Head of caudate nucleus (tissue), 42 donors: ENCODE results near the gene EXD3.
"Not testable (repeated sequence)": the region's sequence is repeated elsewhere in the genome, so short reads cannot be mapped to it uniquely, and the experiment has no call there.

Source experiments
- DNase-seq, 42 donors: peaks; one replicate each; pipeline versions ENCODE4 v3.0.0 to v3.0.0-alpha.2; 2020 to 2021; ENCODE audit warnings: mixed read lengths in 7 of 42
- intact Hi-C: fragments of 100-400 bp; cut with DNase I; formaldehyde crosslinking; loops from one replicate; pipeline ENCODE4 v1.15.0; 2022

EXD3 gene

GRCh38 chr9:137422604-137423513 is at the start of gene EXD3, which contains the start of gene NOXA1:
Gene EXD3, minus strand, starts transcription at chr9:137423162. Its CDS starts 27,805 bp downstream, at chr9:137395357.
Gene NOXA1, plus strand, starts transcription at chr9:137423393. Its CDS starts 137 bp downstream, at chr9:137423530.
- intact Hi-C loops, result loop anchor here (10.0 kb wide), 1 partner anchor 118 kb away; the partner anchor contains the start of gene NRARP
- DNase-seq, result peak; percentile 66 to 95 (median 89)

GRCh38 chr9:137470785-137471184 is 47.8 kb upstream of the EXD3 start:
- intact Hi-C loops, result no loop called here
- no peak for DNase-seq

- intact Hi-C loops, result no loop called here
- DNase-seq, result no peak
Measured at GRCh38 chr9:137467896-137468295, 44.9 kb upstream of the EXD3 start.

GRCh38 chr9:137467161-137467581 is 44.2 kb upstream of the EXD3 start:
- intact Hi-C loops, result no loop called here
- no peak for DNase-seq

- intact Hi-C loops, result not testable (repeated sequence)
- DNase-seq, result peak in 1 of 42 donors; percentile 23
Measured at GRCh38 chr9:137466389-137467085, 43.6 kb upstream of the EXD3 start.

- intact Hi-C loops, result no loop called here
- peak in 1 of 42 donors; percentile 27 for DNase-seq
Measured at GRCh38 chr9:137465720-137466388, 42.9 kb upstream of the EXD3 start.

- no peak for DNase-seq
- intact Hi-C loops, result no loop called here
Measured at GRCh38 chr9:137465000-137465719, 42.2 kb upstream of the EXD3 start.

- intact Hi-C loops, result no loop called here
Measured at GRCh38 chr9:137464291-137464999, 41.5 kb upstream of the EXD3 start.

GRCh38 chr9:137463931-137464290 is 40.9 kb upstream of the EXD3 start:
- DNase-seq, result peak in 1 of 42 donors; percentile 4
- intact Hi-C loops, result no loop called here

More at GRCh38 chr9:137464291-137464999, 41.5 kb upstream of the EXD3 start:
- no peak for DNase-seq

GRCh38 chr9:137462986-137463930 is 40.3 kb upstream of the EXD3 start:
- DNase-seq, result peak in 1 of 42 donors; percentile 2
- intact Hi-C loops, result no loop called here

GRCh38 chr9:137462396-137462985 is 39.5 kb upstream of the EXD3 start:
- peak in 1 of 42 donors; percentile 4 for DNase-seq
- intact Hi-C loops, result no loop called here

GRCh38 chr9:137461663-137462395 is 38.9 kb upstream of the EXD3 start:
- DNase-seq, result peak in 1 of 42 donors; percentile 4
- intact Hi-C loops, result no loop called here

GRCh38 chr9:137461316-137461662 is 38.3 kb upstream of the EXD3 start:
- intact Hi-C loops, result no loop called here
- DNase-seq, result peak in 1 of 42 donors; percentile 6

GRCh38 chr9:137460363-137461315 is 37.7 kb upstream of the EXD3 start:
- intact Hi-C loops, result no loop called here
- peak in 1 of 42 donors; percentile 5 for DNase-seq
